HUDEP-2 (cell line): ENCODE results near the gene WDR86.

Experiments used
- DNase-seq, 76 experiments: peaks; one replicate each; lab custom pipeline; 2025; ENCODE audit not compliant: unreplicated experiment in 76 of 76; lab: John Stamatoyannopoulos, UW

The WDR86 gene

GRCh38 chr7:151363182-151363581, 46.7 kb downstream of the WDR86 start:
- DNase-seq = no peak

GRCh38 chr7:151361193-151361959, 48.5 kb downstream of the WDR86 start:
- DNase-seq = no peak

GRCh38 chr7:151352512-151352911, 57.3 kb downstream of the WDR86 start:
- no peak for DNase-seq

GRCh38 chr7:151351967-151352366, 57.9 kb downstream of the WDR86 start:
- no peak for DNase-seq

- peak in 44 of 76 experiments; percentile 2 to 60 (median 26) for DNase-seq
Measured at GRCh38 chr7:151351027-151351426, 58.8 kb downstream of the WDR86 start.

GRCh38 chr7:151349507-151349853, 60.4 kb downstream of the WDR86 start:
- DNase-seq = peak in 1 of 76 experiments; percentile 33

GRCh38 chr7:151348970-151349369, 60.9 kb downstream of the WDR86 start:
- no peak for DNase-seq

GRCh38 chr7:151347200-151347599, 62.6 kb downstream of the WDR86 start:
- no peak for DNase-seq

GRCh38 chr7:151346470-151346769, 63.4 kb downstream of the WDR86 start:
- DNase-seq = no peak

- DNase-seq = no peak
Measured at GRCh38 chr7:151345576-151346469, 64.0 kb downstream of the WDR86 start.

- no peak for DNase-seq
Measured at GRCh38 chr7:151343516-151343915, 66.3 kb downstream of the WDR86 start.

GRCh38 chr7:151342811-151343210, 67.0 kb downstream of the WDR86 start:
- DNase-seq = no peak

GRCh38 chr7:151342102-151342646, 67.7 kb downstream of the WDR86 start:
- DNase-seq = no peak

- peak in 72 of 76 experiments; percentile 18 to 97 (median 80) for DNase-seq
Measured at GRCh38 chr7:151341357-151342101, 68.3 kb downstream of the WDR86 start, which contains the start of gene NUB1. Gene NUB1 (plus strand): TSS chr7:151341812. CDS start chr7:151345350, 3,538 bp downstream.

GRCh38 chr7:151340794-151341356, 69.0 kb downstream of the WDR86 start:
- DNase-seq = no peak

- DNase-seq = no peak
Measured at GRCh38 chr7:151339651-151340382, 70.0 kb downstream of the WDR86 start.

GRCh38 chr7:151338809-151339208, 71.0 kb downstream of the WDR86 start:
- no peak for DNase-seq

GRCh38 chr7:151337346-151337745, 72.5 kb downstream of the WDR86 start:
- no peak for DNase-seq

- DNase-seq = no peak
Measured at GRCh38 chr7:151336027-151336708, 73.7 kb downstream of the WDR86 start.
